Trophoblast cell (in vitro differentiated cells and primary cell): Measurements from ENCODE around the gene MRPS6.

ENCODE experiments used
- DNase-seq, 2 donors: peaks; one replicate each; pipeline ENCODE4 v3.0.0-alpha.2; 2016
- H2AFZ ChIP-seq: 2 replicates; pipeline ENCODE4 v1.6.1; 2013; ENCODE audit warnings: low read length, moderate library complexity, mild to moderate bottlenecking; ENCODE audit not compliant: insufficient read depth, poor library complexity
- H2AK5ac ChIP-seq: 2 replicates; pipeline ENCODE4 v1.6.1; 2013; ENCODE audit warnings: mild to moderate bottlenecking, low read length
- H2BK120ac ChIP-seq: 2 replicates; pipeline ENCODE4 v1.6.1; 2013; ENCODE audit warnings: low read length, mild to moderate bottlenecking, moderate library complexity; ENCODE audit not compliant: insufficient read depth, poor library complexity
- H2BK12ac ChIP-seq: 2 replicates; pipeline ENCODE4 v1.6.1; 2013; ENCODE audit warnings: mild to moderate bottlenecking, low read length, moderate library complexity
- H2BK5ac ChIP-seq: 2 replicates; pipeline ENCODE4 v1.6.1; 2013; ENCODE audit warnings: low read length, low read depth, moderate library complexity, mild to moderate bottlenecking; ENCODE audit not compliant: poor library complexity
- H3K14ac ChIP-seq: 2 replicates; pipeline ENCODE4 v1.6.1; 2013; ENCODE audit warnings: mild to moderate bottlenecking, low read length
- H3K18ac ChIP-seq: 2 replicates; pipeline ENCODE4 v1.6.1; 2013; ENCODE audit warnings: mild to moderate bottlenecking, low read length
- H3K23ac ChIP-seq: 2 replicates; pipeline ENCODE4 v1.6.1; 2013; ENCODE audit warnings: low read length
- H3K27ac ChIP-seq: 2 replicates; pipeline ENCODE4 v1.5.1; 2013; ENCODE audit warnings: low read depth, mild to moderate bottlenecking, inconsistent platforms, low read length, moderate library complexity
- H3K27me3 ChIP-seq: 2 replicates; pipeline ENCODE4 v1.6.1; 2013; ENCODE audit warnings: inconsistent platforms, mild to moderate bottlenecking, low read length, moderate library complexity; ENCODE audit not compliant: insufficient read depth
- H3K36me3 ChIP-seq, 2 experiments: 1 replicate in 1 of 2; 2 replicates in 1 of 2; pipeline ENCODE4 v1.6.1; 2013; ENCODE audit warnings: low read length in 2 of 2, mild to moderate bottlenecking in 2 of 2, moderate library complexity in 1 of 2; ENCODE audit not compliant: insufficient read depth in 2 of 2, control insufficient read depth in 1 of 2
- H3K4ac ChIP-seq: 2 replicates; pipeline ENCODE4 v1.6.1; 2013; ENCODE audit warnings: low read depth, mild to moderate bottlenecking, low read length, moderate library complexity
- H3K4me1 ChIP-seq, 2 experiments: 1 replicate in 1 of 2; 2 replicates in 1 of 2; pipeline ENCODE4 v1.6.1; 2013; ENCODE audit warnings: low read length in 2 of 2, mild to moderate bottlenecking in 2 of 2, moderate library complexity in 1 of 2; ENCODE audit not compliant: insufficient read depth in 2 of 2, control insufficient read depth in 1 of 2
- H3K4me2 ChIP-seq: 2 replicates; pipeline ENCODE4 v1.6.1; 2013; ENCODE audit warnings: inconsistent platforms, mild to moderate bottlenecking, low read length, moderate library complexity
- H3K4me3 ChIP-seq: 2 replicates; pipeline ENCODE4 v1.5.1; 2013; ENCODE audit warnings: mild to moderate bottlenecking, low read depth, low read length, inconsistent platforms
- H3K79me1 ChIP-seq: one replicate; pipeline ENCODE4 v1.6.1; 2013; ENCODE audit warnings: low read length
- H3K79me2 ChIP-seq: 2 replicates; pipeline ENCODE4 v1.6.1; 2013; ENCODE audit warnings: low read length, mild to moderate bottlenecking; ENCODE audit not compliant: control insufficient read depth, insufficient read depth, poor library complexity
- H3K9ac ChIP-seq: 2 replicates; pipeline ENCODE4 v1.6.1; 2013; ENCODE audit warnings: mild to moderate bottlenecking, low read length
- H3K9me3 ChIP-seq: 2 replicates; pipeline ENCODE4 v1.6.1; 2013; ENCODE audit warnings: low read depth, mild to moderate bottlenecking, control low read depth, inconsistent platforms, low read length; ENCODE audit not compliant: insufficient read depth
- H4K12ac ChIP-seq: 2 replicates; pipeline ENCODE4 v1.6.1; 2013; ENCODE audit warnings: low read depth, mild to moderate bottlenecking, low read length, moderate library complexity
- H4K8ac ChIP-seq: 2 replicates; pipeline ENCODE4 v1.6.1; 2013; ENCODE audit warnings: low read depth, mild to moderate bottlenecking, low read length, moderate library complexity
- H4K91ac ChIP-seq: one replicate; pipeline ENCODE4 v1.6.1; 2013; ENCODE audit warnings: low read depth, mild to moderate bottlenecking, low read length, moderate library complexity
- WGBS: extraction: QIAGEN DNeasy Blood & Tissue Kit; methylation state at CpG from one replicate; pipeline ENCODE4 v1.1.7; 2013; ENCODE audit warnings: missing lambda C conversion rate; ENCODE audit not compliant: insufficient read length, insufficient coverage; ENCODE audit errors: extremely low coverage; 5-methylcytosine and 5-hydroxymethylcytosine counted together

Gene MRPS6

DNA sequence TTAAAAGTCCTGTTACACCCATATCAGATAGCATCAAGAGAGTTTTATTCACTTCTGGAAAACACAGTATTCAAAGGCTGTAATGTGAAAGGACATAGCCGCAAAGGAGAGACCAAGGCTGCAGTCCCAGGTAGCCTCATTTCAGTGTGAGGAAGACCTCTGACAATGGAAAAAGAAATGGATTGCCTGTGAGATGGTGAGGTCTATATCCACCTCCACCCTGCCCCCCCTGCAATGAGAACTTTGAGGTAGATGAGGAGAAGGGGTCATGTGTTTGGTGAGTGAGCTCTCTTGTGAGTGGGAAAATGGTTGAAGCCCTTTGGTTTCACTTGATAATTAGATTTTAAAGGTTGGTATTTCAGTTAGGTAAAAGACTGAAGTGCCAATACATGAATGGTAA, 3.5 kb downstream of the MRPS6 start:
- no CpG with 5 or more reads among the region's 1 CpG for WGBS
- Histone ChIP-seq H2AFZ (no peak overlapping the region), H3K14ac (no peak overlapping the region), H3K9ac (no peak overlapping the region), H2AK5ac (no peak overlapping the region), H2BK12ac (no peak overlapping the region), H3K79me2 (peaks cover 14% of the 10 kb centered on the region), H4K91ac (no peak overlapping the region), H3K4ac (no peak overlapping the region), H4K8ac (no peak overlapping the region), H3K36me3 (peaks cover 0 to 4% of the 10 kb centered on the region in 2 experiments), H3K79me1 (peaks cover 19% of the 10 kb centered on the region), H3K27me3 (no peaks in the 10 kb centered on the region), H4K12ac (no peak overlapping the region), H2BK5ac (no peak overlapping the region), H3K23ac (no peak overlapping the region), H3K4me1 (peaks cover 4 to 6% of the 10 kb centered on the region in 2 experiments), H3K4me3 (no peak overlapping the region), H3K4me2 (no peak overlapping the region), H3K18ac (no peak overlapping the region), H2BK120ac (no peak overlapping the region), H3K9me3 (no peaks in the 10 kb centered on the region), H3K27ac (no peak overlapping the region)
- no peak for DNase-seq

DNA sequence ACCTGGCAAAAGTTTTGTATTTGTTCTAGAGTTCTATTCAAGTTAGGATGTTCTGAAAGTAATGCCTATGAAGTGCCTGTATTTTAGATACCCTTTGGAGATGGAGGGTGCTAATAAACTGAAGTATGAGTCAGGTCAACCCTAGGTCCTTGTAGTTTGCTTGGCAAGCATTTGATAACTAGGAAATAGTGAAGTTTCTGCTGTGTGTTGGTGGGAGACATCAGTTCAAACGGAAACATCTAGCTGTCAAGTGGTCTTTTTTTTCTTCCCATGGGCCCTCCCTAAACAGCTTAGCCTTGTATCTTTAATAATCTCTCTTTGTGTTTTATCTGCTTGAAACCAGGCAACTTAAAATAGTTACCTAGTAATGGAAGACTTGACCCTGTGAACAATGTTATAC, 4.5 kb downstream of the MRPS6 start:
- no peak overlapping the region for H3K4me2 ChIP-seq
- H3K9me3 ChIP-seq, result no peaks in the 10 kb centered on the region
- no peak overlapping the region for H2BK5ac ChIP-seq
- H3K79me2 ChIP-seq, result peaks cover 11% of the 10 kb centered on the region
- H3K27ac ChIP-seq, result no peak overlapping the region
- H3K23ac ChIP-seq, result no peak overlapping the region
- peaks cover 15% of the 10 kb centered on the region for H3K79me1 ChIP-seq
- H4K8ac ChIP-seq, result no peak overlapping the region
- H2BK120ac ChIP-seq, result no peak overlapping the region
- peaks cover 0 to 4% of the 10 kb centered on the region in 2 experiments for H3K36me3 ChIP-seq
- no peak overlapping the region for H3K9ac ChIP-seq
- H4K12ac ChIP-seq, result no peak overlapping the region
- H3K4me3 ChIP-seq, result no peak overlapping the region
- H2AFZ ChIP-seq, result no peak overlapping the region
- WGBS, result no CpG with 5 or more reads among the region's 1 CpG
- no peak for DNase-seq
- H3K14ac ChIP-seq, result no peak overlapping the region
- no peak overlapping the region for H4K91ac ChIP-seq
- H2AK5ac ChIP-seq, result no peak overlapping the region
- peaks cover under 1% of the 10 kb centered on the region in 2 experiments for H3K4me1 ChIP-seq
- no peak overlapping the region for H3K4ac ChIP-seq
- H3K18ac ChIP-seq, result no peak overlapping the region
- H2BK12ac ChIP-seq, result no peak overlapping the region
- no peaks in the 10 kb centered on the region for H3K27me3 ChIP-seq

DNA sequence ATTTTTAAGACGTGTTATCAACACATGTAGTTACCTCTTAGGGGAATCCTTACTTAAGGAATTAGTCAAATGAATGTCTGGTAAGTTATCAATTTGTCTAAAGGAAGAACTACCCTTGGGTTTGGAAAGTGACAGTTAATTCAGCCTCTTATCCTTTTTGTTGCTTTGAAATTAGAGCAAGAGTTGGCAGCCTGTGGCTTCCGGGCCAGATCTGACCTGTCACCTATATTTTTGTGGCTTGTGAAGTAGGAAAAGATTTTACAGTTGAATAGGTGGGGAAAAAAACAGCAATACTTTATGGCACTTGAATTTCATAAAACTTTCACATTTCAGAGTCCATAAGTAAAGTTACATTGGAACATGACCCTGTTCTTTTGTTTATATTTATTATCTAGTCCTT, 5.5 kb downstream of the MRPS6 start:
- Histone ChIP-seq H4K91ac (no peak overlapping the region), H3K79me2 (peaks cover 6% of the 10 kb centered on the region), H3K27me3 (no peaks in the 10 kb centered on the region), H3K14ac (no peak overlapping the region), H3K4me2 (no peak overlapping the region), H4K8ac (no peak overlapping the region), H3K27ac (no peak overlapping the region), H3K4me3 (no peak overlapping the region), H3K36me3 (peaks cover 0 to 6% of the 10 kb centered on the region in 2 experiments), H2BK5ac (no peak overlapping the region), H4K12ac (no peak overlapping the region), H2BK120ac (no peak overlapping the region), H2AFZ (no peak overlapping the region), H3K18ac (no peak overlapping the region), H2AK5ac (no peak overlapping the region), H3K79me1 (peaks cover 9% of the 10 kb centered on the region), H2BK12ac (no peak overlapping the region), H3K9ac (no peak overlapping the region), H3K4ac (no peak overlapping the region), H3K9me3 (no peaks in the 10 kb centered on the region), H3K23ac (no peak overlapping the region), H3K4me1 (no peaks in the 10 kb centered on the region)
- no CpG with 5 or more reads among the region's 2 CpGs for whole genome bisulfite sequencing
- DNase-seq, result no peak

DNA sequence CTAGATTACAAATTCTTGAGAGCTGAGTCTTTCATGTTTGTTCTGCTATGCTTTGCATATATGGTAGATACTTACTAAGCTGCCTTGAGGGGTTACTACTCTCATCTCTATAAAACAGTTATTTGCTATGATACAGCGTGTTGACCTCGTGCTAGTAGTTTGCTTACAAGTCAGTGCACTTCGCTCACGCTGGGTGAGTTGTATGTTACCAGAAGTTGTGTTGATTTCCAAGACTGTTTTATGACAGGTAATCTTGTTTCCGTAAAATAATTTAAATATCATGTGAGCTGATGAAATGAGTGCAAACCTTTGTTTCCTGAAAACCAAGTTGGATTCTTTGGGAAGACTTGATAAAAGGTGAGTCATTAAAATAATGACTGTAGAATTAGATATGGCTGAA, 7.3 kb downstream of the MRPS6 start:
- no peak overlapping the region for H3K27ac ChIP-seq
- H3K23ac ChIP-seq, result no peak overlapping the region
- no peak overlapping the region for H4K91ac ChIP-seq
- H3K4me3 ChIP-seq, result no peak overlapping the region
- peaks cover 0 to 6% of the 10 kb centered on the region in 2 experiments for H3K36me3 ChIP-seq
- DNase-seq, result no peak
- no peak overlapping the region for H2AFZ ChIP-seq
- no peak overlapping the region for H4K8ac ChIP-seq
- H2BK120ac ChIP-seq, result no peak overlapping the region
- no peaks in the 10 kb centered on the region for H3K79me2 ChIP-seq
- no peak overlapping the region for H2AK5ac ChIP-seq
- no peaks in the 10 kb centered on the region for H3K79me1 ChIP-seq
- no peak overlapping the region for H3K18ac ChIP-seq
- H3K4me2 ChIP-seq, result no peak overlapping the region
- no peaks in the 10 kb centered on the region for H3K27me3 ChIP-seq
- H3K9ac ChIP-seq, result no peak overlapping the region
- WGBS, result no CpG with 5 or more reads among the region's 5 CpGs
- no peaks in the 10 kb centered on the region for H3K4me1 ChIP-seq
- H4K12ac ChIP-seq, result no peak overlapping the region
- H2BK5ac ChIP-seq, result no peak overlapping the region
- H3K9me3 ChIP-seq, result no peaks in the 10 kb centered on the region
- no peak overlapping the region for H3K14ac ChIP-seq
- H2BK12ac ChIP-seq, result no peak overlapping the region
- H3K4ac ChIP-seq, result no peak overlapping the region
